GM19035 (cell line): Measurements from ENCODE around the gene RHBG.

ENCODE experiments used
- ATAC-seq: cut with Tn5 transposase; IDR thresholded peaks from one replicate; pipeline ENCODE4 v1.9.1; 2021; ENCODE audit not compliant: unreplicated experiment

The RHBG gene

GRCh38 chr1:156406251-156406650 is 37.2 kb downstream of the RHBG start:
- ATAC-seq = no peak

DNA sequence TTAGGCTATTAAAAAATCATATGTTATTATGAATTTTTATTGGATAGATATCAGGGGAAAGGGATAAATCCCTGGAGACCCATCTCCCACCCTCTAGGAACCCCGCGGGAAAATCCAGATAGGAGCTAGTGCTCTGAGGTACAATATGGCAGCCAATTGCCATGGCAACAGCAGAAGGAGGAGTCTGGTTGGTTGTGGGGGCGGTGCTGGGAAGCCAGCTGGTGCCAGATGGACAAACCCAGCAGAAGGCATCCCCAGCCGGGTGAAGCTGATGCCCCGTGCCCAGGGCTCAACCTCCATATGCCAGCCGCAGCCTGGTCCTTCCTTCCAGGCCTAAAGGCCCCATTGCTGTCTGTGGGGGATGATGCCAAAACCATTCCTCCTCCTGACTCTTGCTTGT is 38.3 kb downstream of the RHBG start:
- ATAC-seq = no peak

DNA sequence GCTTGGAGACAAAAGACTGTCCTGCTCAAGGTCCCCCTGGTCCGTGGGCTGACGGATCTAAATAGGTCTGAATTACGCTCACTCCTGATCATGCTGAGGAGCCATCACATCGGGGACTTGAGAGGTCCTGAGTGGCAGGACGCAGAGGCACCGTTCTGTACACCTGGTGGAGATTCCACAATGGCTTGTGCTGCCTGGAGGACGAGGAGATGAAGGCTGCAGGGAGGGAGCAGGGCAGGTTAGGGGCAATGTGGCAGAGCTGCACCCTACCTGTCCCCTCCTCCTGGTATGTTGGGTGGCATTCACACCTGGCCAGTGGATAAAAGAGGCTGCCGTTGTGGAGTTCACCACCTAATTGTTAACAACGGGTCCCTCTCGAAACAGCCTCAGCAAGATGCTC is 38.7 kb downstream of the RHBG start:
- no peak for ATAC-seq

- no peak for ATAC-seq
These were observed 40.4 kb downstream of the RHBG start for GRCh38 chr1:156409439-156409838.

GRCh38 chr1:156410238-156410637 is 41.2 kb downstream of the RHBG start:
- no peak for ATAC-seq

GRCh38 chr1:156410740-156411139 is 41.7 kb downstream of the RHBG start:
- no peak for ATAC-seq

- no peak for ATAC-seq
These were observed 43.8 kb downstream of the RHBG start for GRCh38 chr1:156412653-156413321.

- no peak for ATAC-seq
These were observed 44.6 kb downstream of the RHBG start for GRCh38 chr1:156413391-156414246.

DNA sequence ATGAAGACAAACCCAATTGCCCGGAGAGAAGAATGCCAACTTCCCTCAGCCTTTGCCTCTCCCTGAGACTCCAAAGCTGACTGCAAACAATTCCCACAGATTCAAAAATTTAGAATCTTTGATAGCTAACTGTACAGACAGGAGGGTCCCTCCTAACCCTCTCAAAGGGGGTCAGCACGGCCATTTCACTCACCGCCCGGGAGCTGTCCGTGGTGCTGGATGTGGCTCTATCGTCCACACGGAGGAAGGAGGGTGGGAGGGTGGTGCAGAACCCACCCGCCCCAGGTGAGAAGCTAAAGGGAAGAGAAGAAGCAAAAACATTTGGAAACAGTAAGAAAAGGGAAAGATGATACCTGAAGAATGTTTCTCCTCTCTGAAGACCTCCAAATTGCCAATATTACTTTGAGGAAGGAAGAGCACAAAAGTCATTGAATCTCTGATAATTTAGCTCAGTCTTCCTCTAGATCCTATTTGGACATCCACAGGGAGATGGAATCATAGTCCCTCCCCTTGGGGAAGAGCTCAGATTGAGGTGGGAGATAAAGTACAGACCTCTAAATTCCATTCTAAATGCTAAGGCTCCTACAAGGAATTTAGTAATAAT is 45.6 kb downstream of the RHBG start:
- ATAC-seq = no peak

GRCh38 chr1:156416993-156417392 is 48.0 kb downstream of the RHBG start:
- no peak for ATAC-seq

DNA sequence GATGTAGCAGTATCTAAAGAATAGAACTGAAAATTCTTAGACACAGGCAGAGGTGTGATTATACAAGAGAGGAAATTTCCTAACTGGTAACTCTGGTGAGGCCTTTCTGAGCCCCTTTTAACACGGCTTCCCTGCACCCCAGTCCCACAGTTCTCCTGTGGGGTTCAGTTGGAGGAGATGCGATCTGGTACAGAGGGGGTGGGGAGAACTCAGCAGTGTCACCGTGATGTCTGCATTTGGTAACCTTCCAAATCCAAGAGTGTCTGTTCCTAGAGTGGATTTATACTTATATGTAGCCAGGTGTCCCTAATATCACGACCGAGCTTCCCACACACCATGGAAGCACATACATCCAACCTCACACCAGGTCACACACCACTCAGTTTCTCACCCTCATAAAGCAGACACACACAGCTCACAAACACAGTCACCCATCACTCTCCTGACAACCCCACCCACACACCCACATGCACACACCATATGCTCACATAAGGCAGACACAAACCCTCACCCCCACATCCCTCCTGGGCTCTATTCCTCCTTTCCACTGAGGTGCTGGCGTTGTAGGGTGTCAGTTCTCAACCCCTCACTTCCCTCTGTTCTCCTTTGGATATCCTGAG is 48.5 kb downstream of the RHBG start:
- ATAC-seq = no peak

- ATAC-seq = no peak
These were observed 49.5 kb downstream of the RHBG start for GRCh38 chr1:156418416-156419070.

GRCh38 chr1:156419854-156420204 is 50.8 kb downstream of the RHBG start:
- peak; percentile 27 for ATAC-seq

GRCh38 chr1:156420205-156421061 is 51.4 kb downstream of the RHBG start:
- ATAC-seq = peak; percentile 40

DNA sequence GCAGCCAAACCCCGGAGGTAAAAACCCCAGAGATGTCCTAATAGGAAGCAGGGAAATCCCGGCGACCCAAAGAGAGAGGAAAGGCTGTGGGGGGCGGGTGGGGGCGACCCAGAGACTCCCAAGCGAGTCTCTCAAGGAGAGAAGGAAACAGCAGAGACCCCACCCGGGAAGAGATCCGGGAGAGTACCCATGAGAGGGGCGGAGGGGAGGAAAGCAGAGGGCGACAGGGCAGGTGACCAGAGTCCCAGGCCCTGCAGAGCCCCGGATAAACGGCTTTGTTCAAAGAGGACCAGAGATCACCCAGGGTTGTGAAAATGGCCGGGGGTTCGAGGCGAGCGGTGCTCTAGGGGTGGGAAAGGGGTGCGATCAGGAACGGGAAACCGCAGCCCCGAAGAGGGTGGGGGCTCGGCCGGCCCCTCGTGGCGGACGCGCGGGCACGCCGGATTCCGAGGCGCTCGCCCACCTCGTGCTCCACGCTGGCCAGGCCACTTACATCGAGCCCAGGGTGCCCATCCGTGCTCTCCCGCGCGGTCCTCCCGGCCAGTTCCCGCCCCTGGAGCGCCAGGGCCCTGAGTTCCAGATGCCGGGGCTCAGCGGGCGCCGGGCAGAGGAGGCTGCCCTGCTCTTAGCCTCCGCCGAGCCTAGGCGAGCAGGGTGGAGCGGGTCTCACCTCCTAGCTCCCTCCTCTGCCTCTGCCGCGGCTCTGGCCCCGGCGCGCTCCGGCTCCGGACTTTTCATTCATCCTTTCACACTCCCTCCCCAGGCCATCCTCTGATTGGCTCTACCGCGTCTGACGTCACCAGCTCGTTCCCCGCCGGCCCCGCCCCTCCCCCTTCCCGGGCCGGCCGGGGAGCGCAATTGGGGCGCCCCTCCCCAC is 52.3 kb downstream of the RHBG start:
- ATAC-seq = peak; percentile 81

DNA sequence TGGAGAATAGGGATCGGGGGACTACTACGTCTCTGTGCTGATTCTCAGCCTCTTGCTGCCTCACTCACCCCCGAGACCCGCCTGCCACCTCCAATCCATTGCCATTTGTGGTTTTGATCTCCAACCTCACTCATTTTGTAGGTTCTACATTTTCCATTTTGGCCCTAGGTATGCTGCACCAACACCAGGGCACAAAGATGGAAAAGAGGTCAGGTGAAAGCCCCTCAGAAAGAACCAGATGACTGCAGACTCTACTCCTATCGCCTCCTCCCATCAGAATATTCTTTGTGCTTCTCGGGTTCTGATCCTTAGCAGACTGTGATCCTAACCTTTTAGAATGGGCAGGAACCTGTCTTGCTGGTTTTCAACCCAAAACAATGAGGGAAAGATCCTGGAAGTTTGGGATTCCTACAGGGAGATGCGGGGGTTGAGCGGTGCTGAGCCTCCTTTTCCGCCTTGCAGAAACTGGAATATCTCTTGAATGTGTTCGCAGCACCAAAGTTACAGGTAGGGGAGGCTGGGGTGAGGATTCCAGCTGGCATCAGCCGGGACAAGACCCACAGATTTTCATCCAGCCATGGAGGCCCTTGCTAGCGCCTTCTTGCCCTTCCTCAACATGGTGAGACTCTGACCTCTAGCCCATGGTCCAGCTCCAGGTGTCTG is 53.1 kb downstream of the RHBG start:
- ATAC-seq = no peak

GRCh38 chr1:156422602-156423091 is 53.6 kb downstream of the RHBG start:
- ATAC-seq = no peak
